Breast epithelium (tissue), 3 donors: Measurements from ENCODE around the gene MYCL.

ENCODE experiments used
- POLR2A ChIP-seq: fragments of 450-650 bp; IDR thresholded peaks from one replicate; pipeline ENCODE4 v1.6.1; 2016; ENCODE audit warnings: antibody characterized with exemption, mild to moderate bottlenecking, moderate library complexity
- POLR2AphosphoS5 ChIP-seq, 3 donors: sonication (generic); formaldehyde crosslinking; IDR thresholded peaks; one replicate each; pipeline ENCODE4 v1.6.1; 2017; ENCODE audit warnings: antibody characterized with exemption in 3 of 3
- TF ChIP-seq, protein P1 (sequence below), 3 donors: fragments of 450-650 bp; IDR thresholded peaks; one replicate each; pipeline ENCODE4 v1.5.1; 2016 to 2017; ENCODE audit warnings: antibody characterized with exemption in 3 of 3, mild to moderate bottlenecking in 3 of 3, moderate library complexity in 3 of 3

DNA sequence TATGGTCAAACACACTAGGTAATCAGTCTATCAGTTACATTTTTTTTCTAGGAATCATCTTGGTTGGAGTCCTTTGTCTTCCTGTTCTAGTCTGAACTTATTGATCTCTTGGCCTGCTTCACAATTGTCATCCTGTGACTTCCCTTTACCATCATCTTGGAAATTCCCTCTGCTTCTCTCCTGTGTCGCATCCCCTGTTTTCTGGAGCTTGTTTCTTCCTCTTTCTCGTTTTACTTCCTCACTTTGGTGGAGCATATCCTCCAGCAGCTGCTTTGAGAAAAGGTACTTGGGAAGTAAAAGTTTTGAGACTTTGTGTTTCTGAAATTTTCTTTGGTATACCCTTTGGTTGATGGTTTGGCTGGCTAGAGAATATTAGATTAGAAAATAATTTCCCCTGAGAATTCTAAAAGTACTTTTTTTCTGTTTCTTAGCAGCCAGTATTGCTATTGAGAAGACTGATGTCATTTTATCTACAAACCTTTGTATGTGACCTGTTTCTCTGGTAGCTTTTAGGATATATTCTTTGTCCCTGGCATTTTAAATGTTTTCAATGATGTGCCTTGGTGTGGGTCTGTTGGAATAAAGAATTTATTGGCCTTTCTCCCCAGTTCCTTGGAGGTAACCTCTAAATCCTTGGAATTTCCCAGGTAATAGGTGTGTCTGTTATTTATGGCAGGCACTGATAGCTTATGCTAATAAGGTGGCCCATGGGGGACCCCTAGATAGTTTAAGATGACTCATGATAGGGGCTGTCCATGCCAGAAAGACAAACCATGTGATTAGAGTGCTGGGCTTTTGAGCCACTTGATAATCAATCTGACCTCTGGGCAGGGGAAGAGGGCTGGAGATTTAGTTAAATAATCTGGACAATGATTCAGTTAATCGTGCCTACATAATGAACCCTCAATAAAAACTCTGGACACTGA, 6.1 kb upstream of the MYCL start:
- TF ChIP-seq, protein P1, sequence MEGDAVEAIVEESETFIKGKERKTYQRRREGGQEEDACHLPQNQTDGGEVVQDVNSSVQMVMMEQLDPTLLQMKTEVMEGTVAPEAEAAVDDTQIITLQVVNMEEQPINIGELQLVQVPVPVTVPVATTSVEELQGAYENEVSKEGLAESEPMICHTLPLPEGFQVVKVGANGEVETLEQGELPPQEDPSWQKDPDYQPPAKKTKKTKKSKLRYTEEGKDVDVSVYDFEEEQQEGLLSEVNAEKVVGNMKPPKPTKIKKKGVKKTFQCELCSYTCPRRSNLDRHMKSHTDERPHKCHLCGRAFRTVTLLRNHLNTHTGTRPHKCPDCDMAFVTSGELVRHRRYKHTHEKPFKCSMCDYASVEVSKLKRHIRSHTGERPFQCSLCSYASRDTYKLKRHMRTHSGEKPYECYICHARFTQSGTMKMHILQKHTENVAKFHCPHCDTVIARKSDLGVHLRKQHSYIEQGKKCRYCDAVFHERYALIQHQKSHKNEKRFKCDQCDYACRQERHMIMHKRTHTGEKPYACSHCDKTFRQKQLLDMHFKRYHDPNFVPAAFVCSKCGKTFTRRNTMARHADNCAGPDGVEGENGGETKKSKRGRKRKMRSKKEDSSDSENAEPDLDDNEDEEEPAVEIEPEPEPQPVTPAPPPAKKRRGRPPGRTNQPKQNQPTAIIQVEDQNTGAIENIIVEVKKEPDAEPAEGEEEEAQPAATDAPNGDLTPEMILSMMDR (IDR thresholded peaks at IDR 0.05) = no peak
- TF ChIP-seq POLR2AphosphoS5 (IDR thresholded peaks at IDR 0.05) = no peak
- TF ChIP-seq POLR2A = no peak
